A673 (cell line): ENCODE measurements around the gene PRMT7.

Experiments used
- CTCF ChIP-seq: fragments of 300-800, 200-600 bp; sonication (generic); conservative IDR thresholded peaks from 2 replicates; pipeline ENCODE4 v1.5.1; 2017; ENCODE audit warnings: low read depth, mild to moderate bottlenecking, antibody characterized with exemption, low read length, moderate library complexity, mixed read lengths
- EZH2 ChIP-seq: fragments of 200-600 bp; sonication (generic); IDR thresholded peaks from 2 replicates; pipeline ENCODE4 v1.6.1; 2017; ENCODE audit warnings: borderline replicate concordance, low read depth, mild to moderate bottlenecking, mixed read lengths, antibody characterized with exemption, low read length; ENCODE audit not compliant: poor library complexity, severe bottlenecking

DNA sequence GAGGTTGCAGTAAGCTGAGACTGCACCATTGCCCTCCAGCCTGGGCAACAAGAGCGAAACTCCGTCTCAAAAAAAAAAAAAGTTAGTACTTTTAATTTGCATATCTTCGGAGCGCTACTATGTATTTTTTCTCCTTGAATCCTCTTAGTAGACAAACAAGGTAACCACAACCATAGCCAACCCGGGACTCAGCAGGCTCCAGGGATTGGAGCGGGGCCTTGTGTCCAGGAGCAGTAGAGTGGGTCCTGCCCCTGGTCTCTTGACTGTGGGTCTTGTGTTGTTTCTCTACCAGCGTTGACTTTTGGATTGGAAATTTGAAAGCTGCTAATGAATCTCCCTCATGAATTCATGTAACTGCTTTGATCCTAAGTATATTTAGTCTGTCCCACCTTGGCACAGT, 32.3 kb downstream of the PRMT7 start:
- TF ChIP-seq CTCF = no peak
- no peak for TF ChIP-seq EZH2
